HG03342 (cell line): Measurements from ENCODE around the gene POU3F4.

Experiments
- ATAC-seq: cut with Tn5 transposase; IDR thresholded peaks from one replicate; pipeline ENCODE4 v1.9.1; 2021; ENCODE audit warnings: mild to moderate bottlenecking, moderate library complexity; ENCODE audit not compliant: unreplicated experiment

The POU3F4 gene

GRCh38 chrX:83508006-83508405 lies at the start of gene POU3F4:
Gene POU3F4, plus strand, starts transcription at chrX:83508290. Its CDS starts 35 bp downstream, at chrX:83508325.
- ATAC-seq: no peak

- ATAC-seq: peak; percentile 98
Observed at GRCh38 chrX:83469551-83469950, 38.5 kb upstream of the POU3F4 start.

GRCh38 chrX:83495898-83496297 lies 12.2 kb upstream of the POU3F4 start:
- ATAC-seq: no peak

GRCh38 chrX:83501003-83501402 lies 7.1 kb upstream of the POU3F4 start:
- ATAC-seq: no peak

GRCh38 chrX:83501530-83501929 lies 6.6 kb upstream of the POU3F4 start:
- ATAC-seq: no peak

GRCh38 chrX:83504721-83505479 lies 3.2 kb upstream of the POU3F4 start:
- no peak for ATAC-seq

GRCh38 chrX:83508526-83509253 lies 600 bp downstream of the POU3F4 start:
- ATAC-seq: no peak

- no peak for ATAC-seq
Observed at GRCh38 chrX:83509254-83509801, 1.2 kb downstream of the POU3F4 start.

- no peak for ATAC-seq
Observed at GRCh38 chrX:83510510-83511062, 2.5 kb downstream of the POU3F4 start.

- ATAC-seq: no peak
Observed at GRCh38 chrX:83511208-83511607, 3.1 kb downstream of the POU3F4 start.

GRCh38 chrX:83512111-83512510 lies 4.0 kb downstream of the POU3F4 start:
- ATAC-seq: no peak

- no peak for ATAC-seq
Observed at GRCh38 chrX:83516597-83516996, 8.5 kb downstream of the POU3F4 start.

GRCh38 chrX:83521905-83522304 lies 13.8 kb downstream of the POU3F4 start:
- no peak for ATAC-seq

GRCh38 chrX:83529950-83530349 lies 21.9 kb downstream of the POU3F4 start:
- no peak for ATAC-seq

- ATAC-seq: peak; percentile 74
Observed at GRCh38 chrX:83535417-83536196, 27.5 kb downstream of the POU3F4 start.
